Parathyroid adenoma (tissue), 2 donors: ENCODE data around the gene EIF5A.

ENCODE experiments used
- H2AFZ ChIP-seq: fragments of 300-600 bp; sonication (generic); one replicate; pipeline ENCODE4 v1.7.0; 2017; ENCODE audit warnings: antibody characterized with exemption, mild to moderate bottlenecking
- H3K27ac ChIP-seq: fragments of 300-600 bp; sonication (generic); one replicate; pipeline ENCODE4 v1.7.0; 2017
- H3K27me3 ChIP-seq: fragments of 300-600 bp; sonication (generic); one replicate; pipeline ENCODE4 v1.7.0; 2017; ENCODE audit warnings: low read length; ENCODE audit not compliant: control insufficient read depth, insufficient read depth
- H3K36me3 ChIP-seq: fragments of 300-600 bp; sonication (generic); one replicate; pipeline ENCODE4 v1.7.0; 2017; ENCODE audit warnings: low read length; ENCODE audit not compliant: control insufficient read depth, insufficient read depth
- H3K4me1 ChIP-seq: fragments of 300-600 bp; sonication (generic); one replicate; pipeline ENCODE4 v1.7.0; 2017; ENCODE audit warnings: control low read depth
- H3K4me2 ChIP-seq: fragments of 300-600 bp; sonication (generic); one replicate; pipeline ENCODE4 v1.7.0; 2017; ENCODE audit warnings: low read length
- H3K4me3 ChIP-seq: fragments of 300-600 bp; sonication (generic); one replicate; pipeline ENCODE4 v1.7.0; 2017; ENCODE audit warnings: low read depth, low read length
- H3K79me2 ChIP-seq: fragments of 300-600 bp; sonication (generic); one replicate; pipeline ENCODE4 v1.7.0; 2017; ENCODE audit warnings: control low read depth
- H3K9ac ChIP-seq: fragments of 300-600 bp; sonication (generic); one replicate; pipeline ENCODE4 v1.7.0; 2017; ENCODE audit warnings: mild to moderate bottlenecking
- H3K9me3 ChIP-seq: fragments of 300-600 bp; sonication (generic); one replicate; pipeline ENCODE4 v1.7.0; 2017; ENCODE audit warnings: low read length; ENCODE audit not compliant: control insufficient read depth
- TF ChIP-seq, protein P1 (sequence below): fragments of 300-600 bp; sonication (generic); IDR thresholded peaks from one replicate; pipeline ENCODE4 v1.7.0; 2017; ENCODE audit warnings: antibody characterized with exemption, mild to moderate bottlenecking
- donor health status: primary hyperparathyroidism.

The EIF5A gene

DNA sequence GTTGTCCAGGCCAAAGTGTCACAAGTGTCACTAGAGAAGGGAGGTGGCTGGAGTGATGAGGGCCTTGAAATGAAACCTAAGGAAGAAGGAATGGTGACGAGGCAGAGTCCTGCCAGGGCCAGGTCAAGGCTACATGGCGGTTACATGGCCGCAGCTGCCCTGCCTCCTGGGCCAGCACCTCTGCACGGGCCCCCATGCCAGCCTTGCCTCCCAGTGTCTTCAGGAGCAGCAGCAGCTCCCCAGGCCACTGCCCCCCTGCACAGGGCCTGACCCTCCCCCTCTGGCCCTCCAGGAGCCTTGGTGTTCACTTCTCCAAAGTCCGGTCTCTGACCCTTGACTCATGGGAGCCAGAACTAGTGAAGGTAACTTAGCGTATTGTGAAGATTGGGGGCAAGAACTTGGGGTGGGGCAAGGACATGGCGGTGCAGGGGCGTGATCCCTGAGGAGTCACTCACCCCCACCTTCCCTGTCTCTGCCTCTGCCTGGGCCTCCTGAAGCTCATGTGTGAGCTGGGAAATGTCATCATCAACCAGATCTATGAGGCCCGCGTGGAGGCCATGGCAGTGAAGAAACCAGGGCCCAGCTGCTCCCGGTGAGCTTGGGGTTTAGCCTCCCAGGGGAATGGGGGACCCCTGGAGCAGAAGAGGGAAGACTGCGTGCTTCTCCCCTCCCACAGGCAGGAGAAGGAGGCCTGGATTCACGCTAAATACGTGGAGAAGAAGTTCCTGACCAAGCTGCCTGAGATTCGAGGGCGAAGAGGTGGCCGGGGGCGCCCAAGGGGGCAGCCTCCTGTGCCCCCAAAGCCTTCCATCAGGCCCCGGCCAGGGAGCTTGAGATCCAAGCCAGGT, 40.4 kb downstream of the EIF5A start:
- no peak overlapping the region for H3K4me2 ChIP-seq
- peaks cover 27% of the 10 kb centered on the region for H3K4me1 ChIP-seq
- no peak overlapping the region for H3K9ac ChIP-seq
- H3K79me2 ChIP-seq, result no peaks in the 10 kb centered on the region
- TF ChIP-seq, protein P1, sequence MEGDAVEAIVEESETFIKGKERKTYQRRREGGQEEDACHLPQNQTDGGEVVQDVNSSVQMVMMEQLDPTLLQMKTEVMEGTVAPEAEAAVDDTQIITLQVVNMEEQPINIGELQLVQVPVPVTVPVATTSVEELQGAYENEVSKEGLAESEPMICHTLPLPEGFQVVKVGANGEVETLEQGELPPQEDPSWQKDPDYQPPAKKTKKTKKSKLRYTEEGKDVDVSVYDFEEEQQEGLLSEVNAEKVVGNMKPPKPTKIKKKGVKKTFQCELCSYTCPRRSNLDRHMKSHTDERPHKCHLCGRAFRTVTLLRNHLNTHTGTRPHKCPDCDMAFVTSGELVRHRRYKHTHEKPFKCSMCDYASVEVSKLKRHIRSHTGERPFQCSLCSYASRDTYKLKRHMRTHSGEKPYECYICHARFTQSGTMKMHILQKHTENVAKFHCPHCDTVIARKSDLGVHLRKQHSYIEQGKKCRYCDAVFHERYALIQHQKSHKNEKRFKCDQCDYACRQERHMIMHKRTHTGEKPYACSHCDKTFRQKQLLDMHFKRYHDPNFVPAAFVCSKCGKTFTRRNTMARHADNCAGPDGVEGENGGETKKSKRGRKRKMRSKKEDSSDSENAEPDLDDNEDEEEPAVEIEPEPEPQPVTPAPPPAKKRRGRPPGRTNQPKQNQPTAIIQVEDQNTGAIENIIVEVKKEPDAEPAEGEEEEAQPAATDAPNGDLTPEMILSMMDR, result no peak
- H3K27ac ChIP-seq, result no peak overlapping the region
- H3K27me3 ChIP-seq, result no peaks in the 10 kb centered on the region
- no peak overlapping the region for H2AFZ ChIP-seq
- H3K36me3 ChIP-seq, result no peaks in the 10 kb centered on the region
- no peak overlapping the region for H3K4me3 ChIP-seq
- H3K9me3 ChIP-seq, result no peaks in the 10 kb centered on the region

DNA sequence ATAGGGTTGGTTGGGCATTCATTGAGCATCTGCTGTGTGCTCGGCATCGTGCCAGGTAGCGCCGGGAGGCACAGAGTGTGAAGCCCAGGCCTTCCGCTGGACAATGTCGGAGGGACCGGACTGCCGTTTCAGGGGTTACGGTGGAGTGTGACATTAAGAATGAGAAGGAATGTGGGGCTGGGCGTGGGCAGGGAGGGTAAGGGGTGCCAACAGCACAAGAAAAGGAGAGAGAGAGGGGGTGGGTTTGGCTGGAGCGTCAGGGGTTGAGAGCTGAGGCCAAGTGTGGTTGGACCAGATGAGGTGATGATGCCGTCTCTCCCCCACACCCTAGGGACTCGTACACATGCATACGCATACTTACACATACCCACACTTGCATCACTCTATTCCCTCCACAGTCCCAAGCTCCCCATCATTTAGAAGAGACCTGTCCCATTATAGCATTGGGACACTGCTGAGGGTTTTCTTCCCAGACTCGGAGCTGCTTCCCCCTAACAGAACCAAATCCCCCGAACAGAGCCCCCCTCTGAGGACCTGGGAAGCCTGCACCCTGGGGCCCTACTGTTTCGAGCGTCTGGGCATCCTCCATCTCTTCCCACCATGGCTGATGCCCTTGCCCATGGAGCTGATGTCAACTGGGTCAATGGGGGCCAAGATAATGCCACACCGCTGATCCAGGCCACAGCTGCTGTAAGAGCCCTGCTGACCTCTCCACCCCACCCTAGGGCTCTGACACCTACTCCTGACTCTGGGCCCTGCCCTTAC, 41.2 kb downstream of the EIF5A start:
- H2AFZ ChIP-seq, result peak overlapping the region; percentile 25
- peak overlapping the region; percentile 99 for H3K27ac ChIP-seq
- no peaks in the 10 kb centered on the region for H3K9me3 ChIP-seq
- no peaks in the 10 kb centered on the region for H3K36me3 ChIP-seq
- H3K9ac ChIP-seq, result no peak overlapping the region
- H3K4me1 ChIP-seq, result peaks cover 33% of the 10 kb centered on the region
- H3K4me2 ChIP-seq, result no peak overlapping the region
- TF ChIP-seq, protein P1, result no peak
- no peak overlapping the region for H3K4me3 ChIP-seq
- no peaks in the 10 kb centered on the region for H3K27me3 ChIP-seq
- no peaks in the 10 kb centered on the region for H3K79me2 ChIP-seq

DNA sequence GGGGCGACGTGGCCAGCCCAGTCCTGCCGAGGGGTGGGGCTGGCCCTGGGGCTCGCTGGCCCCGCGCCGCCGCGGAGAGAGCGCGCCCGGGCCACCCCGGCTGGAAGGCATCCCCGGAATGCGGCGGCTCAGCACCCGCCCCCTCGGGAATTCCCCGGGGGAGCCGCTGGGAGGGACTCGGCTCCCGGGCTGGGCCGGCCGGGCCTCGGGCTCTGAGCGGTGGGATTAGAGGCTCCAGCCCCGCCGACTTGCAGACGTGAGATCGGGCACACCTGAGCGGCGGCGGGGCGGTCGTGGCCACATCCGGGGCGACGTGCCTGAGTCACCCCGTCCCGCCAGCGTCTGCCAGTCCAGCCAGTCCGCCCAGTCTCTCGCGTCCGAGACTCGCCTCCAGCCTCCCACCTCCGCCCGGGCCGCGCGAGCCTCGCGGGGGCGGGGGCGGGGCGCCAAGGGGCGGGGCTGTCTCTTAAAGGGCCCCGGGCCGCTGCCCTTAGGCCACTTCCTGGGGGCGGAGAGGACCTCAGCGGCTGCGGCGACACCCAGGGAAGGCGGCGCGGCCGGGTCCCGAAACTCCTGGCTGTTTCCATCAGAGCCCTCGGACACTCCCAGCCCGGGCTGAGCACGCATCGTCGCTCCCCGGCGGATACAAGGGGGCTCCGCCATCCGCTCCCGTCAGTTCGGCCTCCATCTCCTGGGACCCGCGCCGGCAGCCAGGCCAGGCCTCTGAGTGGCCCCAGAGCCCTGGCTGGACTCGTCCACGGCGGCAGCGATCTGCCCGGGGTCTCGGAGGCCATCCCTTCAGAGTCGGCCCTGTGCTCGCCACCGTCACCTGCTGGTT, 44.5 kb downstream of the EIF5A start, which contains the start of gene KCTD11:
KCTD11 (plus strand) TSS at position 498 of the 838 bp plus-strand sequence.
- TF ChIP-seq, protein P1, result peak; percentile 75
- Histone ChIP-seq H3K27me3 (no peaks in the 10 kb centered on the region), H3K9ac (peak within 1 kb of the TSS; percentile 95), H3K4me3 (peak within 1 kb of the TSS; percentile 82), H2AFZ (peak within 1 kb of the TSS; percentile 99), H3K36me3 (no peaks in the 10 kb centered on the region), H3K4me2 (peak within 1 kb of the TSS; percentile 70), H3K4me1 (peaks cover 36% of the 10 kb centered on the region), H3K27ac (peak within 1 kb of the TSS; percentile 99), H3K9me3 (no peaks in the 10 kb centered on the region), H3K79me2 (no peaks in the 10 kb centered on the region)

DNA sequence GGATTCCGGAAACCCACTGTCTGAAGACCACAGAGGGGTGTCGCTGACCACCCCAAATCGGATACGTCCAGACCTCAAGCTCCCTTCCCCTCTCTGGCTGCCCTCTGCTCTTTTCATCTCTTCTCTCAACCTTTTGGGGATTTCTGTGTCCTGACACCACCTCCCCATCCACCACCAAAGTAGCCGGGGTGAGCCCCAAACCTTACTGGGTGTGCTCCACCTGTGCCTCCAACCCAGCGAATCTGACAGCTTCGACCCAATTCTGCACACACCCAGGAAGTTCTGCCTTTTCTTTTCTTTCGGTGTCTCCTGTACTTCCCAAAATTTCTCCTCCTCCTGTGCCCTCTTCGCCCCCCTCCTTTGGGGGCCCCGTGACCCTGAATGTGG, 45.1 kb downstream of the EIF5A start:
- Histone ChIP-seq H3K4me2 (peak overlapping the region; percentile 70), H3K9me3 (no peaks in the 10 kb centered on the region), H3K36me3 (no peaks in the 10 kb centered on the region), H2AFZ (peak overlapping the region; percentile 99), H3K27ac (peak overlapping the region; percentile 99), H3K27me3 (no peaks in the 10 kb centered on the region), H3K9ac (peak overlapping the region; percentile 95), H3K4me3 (peak overlapping the region; percentile 82), H3K4me1 (peaks cover 34% of the 10 kb centered on the region), H3K79me2 (no peaks in the 10 kb centered on the region)
- TF ChIP-seq, protein P1, result no peak
